CD8-positive, alpha-beta memory T cell (primary cell): ENCODE measurements around the gene FXYD5. TPM values are rescaled to one million over a fixed set of nuclear protein-coding genes. Genes with fewer than 3 reads are reported as not detected.

ENCODE experiments used
- CTCF ChIA-PET: fragments of 350-600 bp; sonication (Branson Sonifier 250); formaldehyde crosslinking; loops from one replicate; lab custom pipeline; 2021; ENCODE audit warnings: antibody characterized with exemption; lab: Charles Lee
- POLR2A ChIA-PET: fragments of 350-600 bp; sonication (Branson Sonifier 250); formaldehyde crosslinking; loops from one replicate; lab custom pipeline; 2021; ENCODE audit warnings: antibody characterized with exemption; lab: Charles Lee
- DNase-seq, 5 donors: peaks; one replicate each; pipeline versions ENCODE4 v3.0.0 to v3.0.0-alpha.2; 2020 to 2022; ENCODE audit warnings: mixed read lengths in 1 of 5
- H3K27ac ChIP-seq: one replicate; pipeline ENCODE4 v1.7.0; 2013; ENCODE audit warnings: low read depth, mild to moderate bottlenecking, low read length, moderate library complexity
- H3K27me3 ChIP-seq: 2 replicates; pipeline ENCODE4 v1.7.0; 2013; ENCODE audit warnings: low read length, mild to moderate bottlenecking; ENCODE audit not compliant: insufficient read depth, poor library complexity, severe bottlenecking
- H3K36me3 ChIP-seq: 2 replicates; pipeline ENCODE4 v1.7.0; 2013; ENCODE audit warnings: mild to moderate bottlenecking, low read length, moderate library complexity; ENCODE audit not compliant: insufficient read depth
- H3K4me1 ChIP-seq: 2 replicates; pipeline ENCODE4 v1.7.0; 2013; ENCODE audit warnings: mild to moderate bottlenecking, low read length, moderate library complexity; ENCODE audit not compliant: insufficient read depth
- H3K4me3 ChIP-seq: 2 replicates; pipeline ENCODE4 v1.7.0; 2013; ENCODE audit warnings: mild to moderate bottlenecking, low read length
- H3K9me3 ChIP-seq: 2 replicates; pipeline ENCODE4 v1.7.0; 2013; ENCODE audit warnings: mild to moderate bottlenecking, low read length
- H3K27ac Mint-ChIP-seq, 8 donors: one replicate each; pipeline ENCODE4 v1.8.0; 2020 to 2021; ENCODE audit warnings: mixed read lengths in 8 of 8, mild to moderate bottlenecking in 6 of 8, inconsistent platforms in 3 of 8, moderate library complexity in 3 of 8
- H3K27me3 Mint-ChIP-seq, 2 donors: one replicate each; pipeline ENCODE4 v1.8.0; 2020 to 2021; ENCODE audit warnings: mixed read lengths in 2 of 2, mild to moderate bottlenecking in 1 of 2, moderate library complexity in 1 of 2
- H3K36me3 Mint-ChIP-seq, 3 donors: one replicate each; pipeline ENCODE4 v1.8.0; 2020 to 2021; ENCODE audit warnings: mixed read lengths in 3 of 3, inconsistent platforms in 1 of 3, mild to moderate bottlenecking in 1 of 3
- H3K4me1 Mint-ChIP-seq, 3 donors: one replicate each; pipeline ENCODE4 v1.8.0; 2020 to 2021; ENCODE audit warnings: mixed read lengths in 3 of 3, inconsistent platforms in 1 of 3, mild to moderate bottlenecking in 1 of 3
- H3K4me3 Mint-ChIP-seq, 7 donors: one replicate each; pipeline ENCODE4 v1.8.0; 2020 to 2021; ENCODE audit warnings: mixed read lengths in 7 of 7, mild to moderate bottlenecking in 6 of 7, moderate library complexity in 4 of 7, inconsistent platforms in 2 of 7
- H3K9me3 Mint-ChIP-seq, 5 donors: one replicate each; pipeline ENCODE4 v1.8.0; 2020 to 2022; ENCODE audit warnings: mixed read lengths in 5 of 5, mild to moderate bottlenecking in 3 of 5, moderate library complexity in 2 of 5, inconsistent platforms in 1 of 5
- polyA plus RNA-seq: library from polyadenylated mRNA; unstranded; fragments of 300-500 nt; fragmentation: Illumina TruSeq; gene quantifications from one replicate; pipeline ENCODE4 v1.2.3, GENCODE V29; 2021
- total RNA-seq, 2 experiments: library from RNA; stranded (reverse); gene quantifications; one replicate each; pipeline ENCODE4 v1.2.3, GENCODE V29; 2021

Gene FXYD5
- total and polyA plus RNA-seq, 3 experiments from 2014 or later = 295 to 560 (median 295) TPM

DNA sequence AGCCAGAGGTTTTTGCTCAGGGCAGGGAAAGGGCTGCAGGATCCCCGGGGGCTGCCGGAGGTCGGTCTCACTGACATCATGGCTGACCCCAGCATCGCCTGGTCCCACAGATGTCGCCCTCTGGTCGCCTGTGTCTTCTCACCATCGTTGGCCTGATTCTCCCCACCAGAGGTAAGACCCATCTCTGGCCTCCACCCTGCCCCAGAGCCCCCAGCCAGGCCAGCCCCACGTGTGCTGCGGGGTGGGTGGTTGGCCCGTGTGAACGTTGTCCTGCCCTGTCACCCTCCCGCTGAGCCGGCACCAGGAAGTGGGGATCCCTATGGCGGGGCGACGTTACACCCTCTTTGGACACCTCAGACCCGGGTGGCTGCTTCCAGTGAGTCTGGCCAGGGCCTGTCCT lies 906 bp downstream of the FXYD5 start:
- H3K27me3 ChIP-seq = no peaks in the 10 kb centered on the region
- H3K36me3 Mint-ChIP-seq = peaks cover 12 to 64% (median 20%) of the 10 kb centered on the region in 3 donors

DNA sequence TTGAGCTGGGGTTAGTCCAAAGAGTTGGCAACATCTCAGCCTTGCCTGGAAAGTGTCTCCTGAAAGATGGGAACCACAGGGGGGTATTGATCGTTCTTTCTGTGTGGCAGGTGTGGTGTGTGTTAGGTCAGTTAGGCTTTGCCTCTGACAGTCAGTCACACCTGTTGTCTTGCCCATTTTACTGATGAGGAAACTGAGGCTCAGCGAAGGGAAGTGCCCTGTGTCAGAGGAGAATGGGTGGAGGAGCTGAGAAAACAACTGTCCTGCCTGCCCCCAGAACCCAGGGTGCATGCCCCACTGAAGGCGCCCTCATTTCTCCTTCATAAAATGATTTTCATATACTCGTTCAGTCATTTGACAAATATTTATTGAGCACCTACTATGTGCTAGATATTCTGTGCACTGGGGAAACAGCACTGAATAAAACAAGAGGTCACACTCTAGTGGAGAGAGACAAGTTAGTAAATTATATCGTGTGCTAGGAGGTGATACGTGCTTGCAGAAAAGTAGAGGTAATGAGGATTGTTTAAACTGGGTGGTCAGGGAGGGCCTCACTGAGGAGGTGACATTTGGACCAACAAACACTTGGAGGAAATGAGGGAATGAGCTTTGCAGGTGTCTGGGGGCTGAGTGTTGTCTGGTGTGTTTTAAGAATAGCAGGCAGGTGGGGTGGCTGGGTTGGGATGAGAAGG lies 1.6 kb downstream of the FXYD5 start:
- DNase-seq = no peak
- POLR2A ChIA-PET = interaction anchor here (4.9 kb wide), 1 partner anchor 14 kb away, joined by 34 read pairs; the partner anchor contains the start of gene FXYD7
- H3K27me3 ChIP-seq = no peaks in the 10 kb centered on the region
- H3K4me3 ChIP-seq = peak overlapping the region; percentile 92
- peaks cover 37% of the 10 kb centered on the region for H3K4me1 ChIP-seq
- H3K27ac ChIP-seq = peak overlapping the region; percentile 91
- Mint-ChIP-seq H3K4me3 (peak overlapping the region; percentile 96 to 100 (median 99)), H3K36me3 (peaks cover 18 to 71% (median 21%) of the 10 kb centered on the region in 3 donors), H3K9me3 (no peaks in the 10 kb centered on the region), H3K27me3 (no peaks in the 10 kb centered on the region), H3K27ac (peak overlapping the region; percentile 91 to 100 (median 98)), H3K4me1 (peaks cover 50 to 56% (median 51%) of the 10 kb centered on the region in 3 donors)
- H3K9me3 ChIP-seq = no peaks in the 10 kb centered on the region
- peaks cover 36% of the 10 kb centered on the region for H3K36me3 ChIP-seq
- CTCF ChIA-PET = interaction anchor here (1.0 to 1.4 kb wide), 4 partner anchors 14 to 112 kb away, joined by 3 to 5 read pairs (median 4); no protein-coding TSS in a partner anchor

More for the DNA sequence above, 906 bp downstream of the FXYD5 start:
- DNase-seq = peak in 2 of 5 donors; percentile 20 to 24
- H3K9me3 Mint-ChIP-seq = no peaks in the 10 kb centered on the region
- H3K27ac Mint-ChIP-seq = peak overlapping the region; percentile 91 to 100 (median 98)
- ChIA-PET CTCF (interaction anchor here (1.0 to 4.0 kb wide), 5 partner anchors 14 to 111 kb away, joined by 3 to 29 read pairs (median 4); no protein-coding TSS in a partner anchor), POLR2A (interaction anchor here (2.0 to 4.9 kb wide), 2 partner anchors 13 to 58 kb away, joined by 7 to 34 read pairs; partner anchors contain the start of gene FXYD7)
- Histone ChIP-seq H3K4me1 (peaks cover 37% of the 10 kb centered on the region), H3K4me3 (peak overlapping the region; percentile 92), H3K36me3 (peaks cover 30% of the 10 kb centered on the region), H3K27ac (peak overlapping the region; percentile 91), H3K9me3 (no peaks in the 10 kb centered on the region)
- peaks cover 49 to 53% (median 49%) of the 10 kb centered on the region in 3 donors for H3K4me1 Mint-ChIP-seq
- H3K27me3 Mint-ChIP-seq = no peaks in the 10 kb centered on the region
- H3K4me3 Mint-ChIP-seq = peak overlapping the region; percentile 96 to 100 (median 99)

DNA sequence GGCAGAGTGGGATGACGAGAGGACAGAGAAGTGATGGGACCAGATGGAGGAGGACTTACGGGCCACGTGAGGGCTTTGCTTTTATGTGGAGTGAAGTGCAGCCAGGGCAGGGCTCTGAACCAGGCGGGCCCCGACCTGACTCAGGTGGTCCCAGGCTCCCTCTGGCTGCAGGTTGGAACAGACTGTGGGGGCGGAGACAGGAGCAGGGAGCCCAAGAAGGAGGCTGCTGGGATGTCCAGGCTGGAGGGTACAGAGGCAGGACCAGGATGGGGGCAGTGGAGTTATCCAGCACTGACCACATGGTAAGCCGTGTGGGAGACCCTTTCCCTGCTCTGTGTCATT lies 2.1 kb downstream of the FXYD5 start:
- CTCF ChIA-PET = interaction anchor here (1.0 to 1.4 kb wide), 4 partner anchors 15 to 112 kb away, joined by 3 to 5 read pairs (median 4); no protein-coding TSS in a partner anchor
- Histone ChIP-seq H3K27me3 (no peaks in the 10 kb centered on the region), H3K27ac (peak overlapping the region; percentile 91), H3K4me3 (peak overlapping the region; percentile 92), H3K36me3 (peaks cover 41% of the 10 kb centered on the region), H3K9me3 (no peaks in the 10 kb centered on the region), H3K4me1 (peaks cover 37% of the 10 kb centered on the region)
- Mint-ChIP-seq H3K4me3 (peak overlapping the region; percentile 96 to 100 (median 99)), H3K36me3 (peaks cover 23 to 76% (median 26%) of the 10 kb centered on the region in 3 donors), H3K4me1 (peaks cover 51 to 59% (median 55%) of the 10 kb centered on the region in 3 donors), H3K27me3 (no peaks in the 10 kb centered on the region), H3K9me3 (no peaks in the 10 kb centered on the region), H3K27ac (peak overlapping the region; percentile 91 to 100 (median 98))
- no peak for DNase-seq
- POLR2A ChIA-PET = no interaction called here

- H3K4me1 Mint-ChIP-seq = peaks cover 52 to 65% (median 62%) of the 10 kb centered on the region in 3 donors
- peaks cover 30 to 84% (median 33%) of the 10 kb centered on the region in 3 donors for H3K36me3 Mint-ChIP-seq
- H3K4me3 Mint-ChIP-seq = peak overlapping the region in 6 of 7 donors; percentile 54 to 100 (median 98)
- H3K27me3 Mint-ChIP-seq = no peaks in the 10 kb centered on the region
- H3K27ac Mint-ChIP-seq = peak overlapping the region; percentile 10 to 99 (median 66)
- Histone ChIP-seq H3K27me3 (no peaks in the 10 kb centered on the region), H3K4me1 (peaks cover 34% of the 10 kb centered on the region), H3K9me3 (no peaks in the 10 kb centered on the region), H3K4me3 (no peak overlapping the region), H3K36me3 (peaks cover 49% of the 10 kb centered on the region), H3K27ac (no peak overlapping the region)
- H3K9me3 Mint-ChIP-seq = peaks cover 0 to 4% (median 0%) of the 10 kb centered on the region in 5 donors
- DNase-seq = no peak
- ChIA-PET POLR2A (no interaction called here), CTCF (no interaction called here)
Measured at GRCh38 chr19:35157431-35157830, 2.9 kb downstream of the FXYD5 start.

DNA sequence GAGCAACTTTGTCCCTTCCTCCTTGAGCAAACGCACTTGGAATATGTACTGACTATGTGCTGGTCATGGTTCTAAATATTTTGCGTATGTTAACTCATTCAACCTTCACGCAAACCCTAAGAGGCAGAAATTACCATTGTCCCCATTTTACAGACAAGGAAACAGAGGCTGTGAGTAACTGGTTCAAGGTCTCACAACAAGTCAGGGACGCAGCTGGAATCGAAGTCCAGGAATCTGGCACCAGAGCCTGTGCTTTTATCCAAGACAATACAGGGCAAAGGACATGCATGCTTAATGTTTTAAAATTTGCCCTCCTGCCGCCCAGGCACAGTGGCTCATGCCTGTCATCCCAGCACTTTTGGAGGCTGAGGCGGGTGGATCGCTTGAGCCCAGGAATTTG lies 5.1 kb downstream of the FXYD5 start:
- H3K36me3 Mint-ChIP-seq = peaks cover 46 to 99% (median 46%) of the 10 kb centered on the region in 3 donors
- Histone ChIP-seq H3K4me3 (no peak overlapping the region), H3K4me1 (peaks cover 26% of the 10 kb centered on the region), H3K9me3 (no peaks in the 10 kb centered on the region), H3K27me3 (no peaks in the 10 kb centered on the region), H3K27ac (no peak overlapping the region), H3K36me3 (peaks cover 71% of the 10 kb centered on the region)
- H3K4me3 Mint-ChIP-seq = peak overlapping the region in 3 of 7 donors; percentile 10 to 50 (median 35)
- ChIA-PET POLR2A (no interaction called here), CTCF (interaction anchor here (1.1 to 1.4 kb wide), 2 partner anchors 12 to 18 kb away, joined by 3 read pairs; no protein-coding TSS in a partner anchor)
- peaks cover 0 to 4% (median 2%) of the 10 kb centered on the region in 5 donors for H3K9me3 Mint-ChIP-seq
- H3K27ac Mint-ChIP-seq = peak overlapping the region in 5 of 8 donors; percentile 50 to 99 (median 71)
- no peak for DNase-seq
- peaks cover 52 to 66% (median 62%) of the 10 kb centered on the region in 3 donors for H3K4me1 Mint-ChIP-seq
- peaks cover 0 to 2% of the 10 kb centered on the region in 2 donors for H3K27me3 Mint-ChIP-seq

DNA sequence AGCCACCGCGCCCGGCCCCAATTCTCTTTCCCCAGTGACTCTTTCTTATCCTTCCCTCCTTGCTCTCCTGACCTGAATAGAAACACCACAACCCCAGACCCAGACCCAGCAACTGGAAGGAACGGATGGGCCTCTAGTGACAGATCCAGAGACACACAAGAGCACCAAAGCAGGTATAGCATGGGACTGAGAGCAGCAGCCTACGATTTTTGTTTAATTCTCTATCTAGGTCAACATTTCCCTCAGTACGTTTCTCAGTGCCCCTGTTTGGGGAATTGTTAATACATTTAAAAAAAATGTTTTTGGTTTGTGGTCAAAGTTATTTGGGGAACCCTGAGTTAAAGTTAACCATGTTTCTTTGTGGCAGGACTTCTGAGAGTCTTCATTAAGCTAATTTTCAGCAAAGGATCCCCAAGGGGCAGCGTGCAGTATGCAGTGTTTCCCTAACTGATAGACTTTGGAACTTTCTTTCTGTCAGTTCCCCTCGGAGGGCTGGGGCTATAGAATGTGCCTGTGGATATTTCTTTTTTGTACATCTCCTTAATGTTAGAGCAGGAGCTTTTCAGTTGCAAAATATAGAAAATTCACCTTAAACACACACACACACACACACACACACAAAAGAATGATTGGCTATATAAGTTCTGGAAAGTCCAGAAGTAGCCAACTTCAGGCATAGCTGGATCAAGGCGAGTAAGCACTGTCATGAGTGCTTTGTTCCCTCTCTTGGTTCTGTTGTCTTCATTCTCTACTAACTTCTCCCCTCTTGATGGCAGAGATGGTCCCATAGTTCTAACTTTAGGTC lies 6.3 kb downstream of the FXYD5 start:
- POLR2A ChIA-PET = interaction anchor here (1.3 kb wide), 1 partner anchor 20 kb away, joined by 3 read pairs; no protein-coding TSS in a partner anchor

DNA sequence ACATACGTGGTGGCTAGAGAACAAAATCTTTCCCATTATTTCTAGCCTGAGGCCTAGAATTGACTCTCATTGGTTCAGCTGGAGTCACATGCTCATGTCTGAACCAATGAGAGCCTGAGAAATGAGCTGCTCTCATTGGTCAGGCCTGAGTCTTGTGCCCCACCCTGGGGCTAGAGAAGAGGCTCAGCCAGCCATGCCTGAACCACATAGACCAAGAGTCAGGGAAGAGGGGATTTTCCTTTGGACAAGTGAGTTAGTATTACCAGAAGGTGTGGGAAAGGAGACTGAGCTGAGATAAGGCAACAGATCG lies 6.9 kb downstream of the FXYD5 start:
- Histone ChIP-seq H3K9me3 (peaks cover 6% of the 10 kb centered on the region), H3K4me1 (peaks cover 19% of the 10 kb centered on the region), H3K4me3 (no peak overlapping the region), H3K27ac (no peak overlapping the region), H3K27me3 (no peaks in the 10 kb centered on the region), H3K36me3 (peaks cover 89% of the 10 kb centered on the region)
- Mint-ChIP-seq H3K9me3 (peaks cover 0 to 12% (median 5%) of the 10 kb centered on the region in 5 donors), H3K36me3 (peaks cover 55 to 99% (median 56%) of the 10 kb centered on the region in 3 donors), H3K4me3 (no peak overlapping the region), H3K4me1 (peaks cover 43 to 64% (median 62%) of the 10 kb centered on the region in 3 donors), H3K27me3 (peaks cover 0 to 2% of the 10 kb centered on the region in 2 donors), H3K27ac (peak overlapping the region in 5 of 8 donors; percentile 44 to 95 (median 75))
- POLR2A ChIA-PET = interaction anchor here (1.3 kb wide), 1 partner anchor 20 kb away, joined by 3 read pairs; no protein-coding TSS in a partner anchor
- CTCF ChIA-PET = no interaction called here
- no peak for DNase-seq

More for the DNA sequence above, 6.3 kb downstream of the FXYD5 start:
- H3K27me3 ChIP-seq = no peaks in the 10 kb centered on the region
- Mint-ChIP-seq H3K4me3 (peak overlapping the region in 1 of 7 donors; percentile 51), H3K27me3 (peaks cover 0 to 2% of the 10 kb centered on the region in 2 donors), H3K4me1 (peaks cover 48 to 66% (median 62%) of the 10 kb centered on the region in 3 donors), H3K9me3 (peaks cover 0 to 8% (median 2%) of the 10 kb centered on the region in 5 donors), H3K36me3 (peaks cover 51 to 99% (median 53%) of the 10 kb centered on the region in 3 donors), H3K27ac (peak overlapping the region in 5 of 8 donors; percentile 44 to 95 (median 75))
- H3K4me1 ChIP-seq = peaks cover 24% of the 10 kb centered on the region
- peaks cover under 1% of the 10 kb centered on the region for H3K9me3 ChIP-seq
- DNase-seq = no peak
- CTCF ChIA-PET = interaction anchor here (1.4 kb wide), 1 partner anchor 19 kb away, joined by 3 read pairs; no protein-coding TSS in a partner anchor
- peaks cover 83% of the 10 kb centered on the region for H3K36me3 ChIP-seq
- H3K4me3 ChIP-seq = no peak overlapping the region
- H3K27ac ChIP-seq = no peak overlapping the region
